Activated CD8-positive, alpha-beta T cell treated with anti-CD3 and anti-CD28 coated beads for 36 hours (primary cell): ENCODE results near the gene CRYBA2. TPM values are rescaled to one million over a fixed set of nuclear protein-coding genes. Genes with fewer than 3 reads are reported as not detected.

Experiments used
- ATAC-seq: fragments of 200-7000 bp; cut with Tn5 transposase; one replicate; pipeline ENCODE4 v1.10.0; 2021; ENCODE audit warnings: mild to moderate bottlenecking, moderate library complexity
- CTCF ChIA-PET: fragments of 350-600 bp; sonication (Branson Sonifier 250); formaldehyde crosslinking; loops from one replicate; lab custom pipeline; 2021; ENCODE audit warnings: antibody characterized with exemption; lab: Charles Lee
- POLR2A ChIA-PET: fragments of 350-600 bp; sonication (Branson Sonifier 250); formaldehyde crosslinking; loops from one replicate; lab custom pipeline; 2021; ENCODE audit warnings: antibody characterized with exemption; lab: Charles Lee
- DNase-seq: peaks from one replicate; pipeline ENCODE4 v3.0.0-alpha.2; 2020
- H3K27ac Mint-ChIP-seq: one replicate; pipeline ENCODE4 v1.8.0; 2021; ENCODE audit warnings: mild to moderate bottlenecking, mixed read lengths
- H3K27me3 Mint-ChIP-seq: one replicate; pipeline ENCODE4 v1.8.0; 2021; ENCODE audit warnings: mixed read lengths
- H3K36me3 Mint-ChIP-seq: one replicate; pipeline ENCODE4 v1.8.0; 2021; ENCODE audit warnings: low read depth, mixed read lengths
- H3K4me1 Mint-ChIP-seq: one replicate; pipeline ENCODE4 v1.8.0; 2021; ENCODE audit warnings: low read depth, mixed read lengths
- H3K4me3 Mint-ChIP-seq: one replicate; pipeline ENCODE4 v1.8.0; 2021; ENCODE audit warnings: mild to moderate bottlenecking, moderate library complexity, mixed read lengths
- H3K9me3 Mint-ChIP-seq: one replicate; pipeline ENCODE4 v1.8.0; 2021; ENCODE audit warnings: mixed read lengths
- CTCF ChIP-seq: fragments of 200-600 bp; IDR thresholded peaks from one replicate; pipeline ENCODE4 v1.8.0; 2022; ENCODE audit warnings: antibody characterized with exemption, mild to moderate bottlenecking
- intact Hi-C: fragments of 100-400 bp; cut with micrococcal nuclease; formaldehyde crosslinking; loops from one replicate; pipeline ENCODE4 v1.10.0; 2022
- total RNA-seq, 2 experiments: library from RNA; stranded (reverse); gene quantifications; one replicate each; pipeline ENCODE4 v1.2.3, GENCODE V29; 2021

Gene CRYBA2
- total RNA-seq, 2 experiments from 2014 or later, result not detected

GRCh38 chr2:218985325-218986091 is 7.7 kb downstream of the CRYBA2 start:
- ChIA-PET CTCF (interaction anchor here (1.6 to 5.7 kb wide), 2 partner anchors 8 to 109 kb away, joined by 5 to 128 read pairs; partner anchors contain the start of gene CRYBA2), POLR2A (no interaction called here)
- Mint-ChIP-seq H3K36me3 (no peaks in the 10 kb centered on the region), H3K27ac (no peak overlapping the region), H3K27me3 (peaks cover 79% of the 10 kb centered on the region), H3K4me3 (no peak overlapping the region), H3K9me3 (no peaks in the 10 kb centered on the region), H3K4me1 (peaks cover 17% of the 10 kb centered on the region)
- no peak for ATAC-seq
- no peak for DNase-seq
- intact Hi-C loops, result no loop called here
- TF ChIP-seq CTCF, result no peak

DNA sequence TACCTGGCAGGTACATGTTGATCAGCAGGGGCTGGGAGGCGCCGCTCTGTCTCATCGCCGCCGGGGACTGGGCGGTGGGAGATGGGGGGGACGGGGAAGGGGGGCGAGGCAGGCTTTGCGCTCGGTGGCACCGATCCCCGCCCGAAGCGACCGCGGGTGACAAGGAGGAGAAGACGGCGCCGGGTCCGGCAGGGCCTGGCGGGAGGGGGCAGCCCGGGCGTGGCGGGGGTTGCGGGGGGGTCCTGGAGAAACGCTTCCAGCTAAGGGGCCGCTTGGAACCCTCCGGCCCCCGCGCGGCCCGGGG is 8.2 kb downstream of the CRYBA2 start, which contains the start of gene FEV:
Gene FEV (minus strand): TSS at position 164 of the 304 bp plus-strand sequence. CDS start 109 bp downstream, at position 55.
- POLR2A ChIA-PET, result no interaction called here
- Mint-ChIP-seq H3K27ac (no peak within 1 kb of the TSS), H3K4me1 (peaks cover 19% of the 10 kb centered on the region), H3K27me3 (peaks cover 75% of the 10 kb centered on the region), H3K9me3 (no peaks in the 10 kb centered on the region), H3K4me3 (no peak within 1 kb of the TSS), H3K36me3 (no peaks in the 10 kb centered on the region)
- CTCF ChIA-PET, result interaction anchor here (1.6 to 5.7 kb wide), 2 partner anchors 9 to 109 kb away, joined by 5 to 128 read pairs; partner anchors contain the start of gene CRYBA2
- DNase-seq, result no peak
- ATAC-seq, result no peak
- intact Hi-C loops, result no loop called here
- TF ChIP-seq CTCF, result no peak

DNA sequence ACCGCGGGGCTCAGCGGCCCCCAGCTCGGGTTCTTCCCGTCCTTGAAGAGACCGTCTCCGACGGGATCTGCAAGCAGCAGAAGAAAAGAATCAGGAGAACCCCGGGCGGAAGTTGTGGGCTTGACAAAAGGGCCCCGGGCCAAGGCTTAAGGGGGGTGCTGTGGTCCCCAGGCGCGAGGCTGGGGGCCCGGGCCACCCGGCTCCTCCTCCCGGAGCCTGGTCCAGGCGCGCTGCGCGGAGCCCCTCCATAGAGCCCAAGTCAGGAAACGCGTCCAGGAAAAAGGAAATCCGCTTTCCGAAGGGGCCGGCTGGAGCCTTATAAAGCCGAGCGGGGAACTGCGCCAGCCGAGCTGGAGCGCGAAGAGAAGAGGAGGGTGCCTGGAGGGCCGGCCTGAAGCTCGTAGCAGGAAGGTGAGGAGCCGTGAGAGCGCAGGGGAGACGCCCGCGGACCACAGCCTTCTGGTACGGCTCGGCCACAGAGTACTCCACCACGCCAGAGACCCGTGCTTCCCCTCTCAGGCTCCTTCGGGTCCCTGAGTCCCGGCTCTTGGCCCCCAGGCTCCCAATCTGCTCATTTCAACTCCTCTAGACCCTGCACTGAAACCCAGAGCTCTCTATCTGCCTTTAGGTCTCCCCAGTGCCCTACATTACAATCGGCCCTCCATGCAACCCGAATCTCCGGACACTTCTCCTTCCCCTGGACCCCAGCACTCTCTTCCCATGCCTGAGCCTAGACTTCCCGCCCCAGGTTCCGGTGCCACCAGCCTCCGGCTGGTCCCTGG is 8.8 kb downstream of the CRYBA2 start:
- ChIA-PET CTCF (interaction anchor here (0.9 to 5.7 kb wide), 7 partner anchors 9 to 170 kb away, joined by 3 to 128 read pairs (median 3); partner anchors contain the start of gene CRYBA2), POLR2A (no interaction called here)
- Mint-ChIP-seq H3K36me3 (no peaks in the 10 kb centered on the region), H3K27ac (no peak overlapping the region), H3K27me3 (peaks cover 74% of the 10 kb centered on the region), H3K4me1 (peaks cover 21% of the 10 kb centered on the region), H3K4me3 (no peak overlapping the region), H3K9me3 (no peaks in the 10 kb centered on the region)
- no peak for TF ChIP-seq CTCF
- no peak for ATAC-seq
- intact Hi-C loops, result loop anchor here (5.0 kb wide), 1 partner anchor 127 kb away; the partner anchor contains the start of gene WNT6
- no peak for DNase-seq

DNA sequence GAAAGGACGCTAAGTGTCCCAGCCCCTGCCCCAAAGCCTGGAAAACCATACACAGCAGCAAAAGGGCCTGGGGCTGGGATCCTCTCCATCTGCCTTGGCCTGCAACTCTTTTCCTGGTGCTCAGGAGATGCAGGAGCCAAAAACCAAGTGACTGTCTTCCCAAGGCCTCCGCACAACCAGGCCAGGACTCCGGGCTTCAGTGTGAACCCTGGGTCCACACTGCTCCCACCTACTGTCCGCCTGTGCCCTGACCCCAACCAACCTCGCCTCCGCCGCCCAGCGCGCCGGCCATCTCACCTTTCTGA is 9.3 kb downstream of the CRYBA2 start:
- Mint-ChIP-seq H3K4me3 (no peak overlapping the region), H3K27ac (no peak overlapping the region), H3K36me3 (no peaks in the 10 kb centered on the region), H3K4me1 (peaks cover 21% of the 10 kb centered on the region), H3K9me3 (no peaks in the 10 kb centered on the region), H3K27me3 (peaks cover 70% of the 10 kb centered on the region)
- ATAC-seq (no peak), DNase-seq (no peak)
- TF ChIP-seq CTCF, result no peak
- CTCF ChIA-PET, result interaction anchor here (0.9 to 5.7 kb wide), 8 partner anchors 9 to 276 kb away, joined by 3 to 128 read pairs (median 3); partner anchors contain the start of gene CRYBA2
- intact Hi-C loops, result loop anchor here (5.0 kb wide), 1 partner anchor 127 kb away; the partner anchor contains the start of gene WNT6
- POLR2A ChIA-PET, result no interaction called here
